Skeletal muscle tissue (tissue), 4 donors: ENCODE measurements around the gene UNG. TPM values are rescaled to one million over a fixed set of nuclear protein-coding genes. Genes with fewer than 3 reads are reported as not detected.

ENCODE experiments used
- H3K27ac ChIP-seq: one replicate; pipeline ENCODE4 v1.7.0; 2013; ENCODE audit warnings: mild to moderate bottlenecking, low read depth, low read length, inconsistent platforms
- H3K27me3 ChIP-seq, 3 donors: one replicate each; pipeline ENCODE4 v1.7.0; 2013; ENCODE audit warnings: low read length in 3 of 3; ENCODE audit not compliant: control insufficient read depth in 3 of 3, insufficient read depth in 3 of 3
- H3K36me3 ChIP-seq, 3 donors: one replicate each; pipeline ENCODE4 v1.7.0; 2013; ENCODE audit warnings: low read length in 3 of 3; ENCODE audit not compliant: control insufficient read depth in 3 of 3, insufficient read depth in 3 of 3
- H3K4me1 ChIP-seq, 3 donors: one replicate each; pipeline ENCODE4 v1.7.0; 2013; ENCODE audit warnings: low read length in 3 of 3, mild to moderate bottlenecking in 3 of 3; ENCODE audit not compliant: control insufficient read depth in 3 of 3, insufficient read depth in 3 of 3
- H3K4me3 ChIP-seq, 3 donors: one replicate each; pipeline ENCODE4 v1.7.0; 2013; ENCODE audit warnings: low read length in 3 of 3
- H3K9ac ChIP-seq, 3 donors: one replicate each; pipeline ENCODE4 v1.7.0; 2013; ENCODE audit warnings: low read length in 3 of 3, mild to moderate bottlenecking in 3 of 3, moderate library complexity in 2 of 3, low read depth in 1 of 3
- H3K9me3 ChIP-seq, 3 donors: one replicate each; pipeline ENCODE4 v1.7.0; 2013; ENCODE audit warnings: low read length in 3 of 3; ENCODE audit not compliant: control insufficient read depth in 3 of 3
- total RNA-seq: library from RNA; depleted of rRNA; stranded (reverse); fragments of >200 nt; gene quantifications from one replicate; pipeline ENCODE4 v1.2.3, GENCODE V29; 2014
- donor health status: Osteomylitis.

Gene UNG
- total RNA-seq, 1 donor from 2014 or later: 25.6 TPM

- H3K36me3 ChIP-seq: peaks cover 0 to 2% (median 0%) of the 10 kb centered on the region in 3 donors
- no peaks in the 10 kb centered on the region for H3K27me3 ChIP-seq
- peak within 1 kb of the TSS; percentile 91 for H3K27ac ChIP-seq
- peaks cover 45 to 71% (median 47%) of the 10 kb centered on the region in 3 donors for H3K4me1 ChIP-seq
- peak within 1 kb of the TSS; percentile 75 to 94 (median 86) for H3K9ac ChIP-seq
- H3K9me3 ChIP-seq: no peaks in the 10 kb centered on the region
- H3K4me3 ChIP-seq: peak within 1 kb of the TSS; percentile 56 to 78 (median 74)
These were observed 18.6 kb downstream of the UNG start, which contains the start of gene ACACB for GRCh38 chr12:109115758-109116610. ACACB (plus strand) TSS chr12:109116587; CDS start chr12:109139406, 22,819 bp downstream.

GRCh38 chr12:109116611-109116949 lies 19.2 kb downstream of the UNG start:
- H3K27ac ChIP-seq: peak overlapping the region; percentile 91
- no peaks in the 10 kb centered on the region for H3K27me3 ChIP-seq
- H3K4me3 ChIP-seq: peak overlapping the region; percentile 56 to 78 (median 74)
- H3K9me3 ChIP-seq: no peaks in the 10 kb centered on the region
- H3K9ac ChIP-seq: peak overlapping the region; percentile 75 to 94 (median 86)
- peaks cover 0 to 6% (median 5%) of the 10 kb centered on the region in 3 donors for H3K36me3 ChIP-seq
- H3K4me1 ChIP-seq: peaks cover 45 to 71% (median 51%) of the 10 kb centered on the region in 3 donors

DNA sequence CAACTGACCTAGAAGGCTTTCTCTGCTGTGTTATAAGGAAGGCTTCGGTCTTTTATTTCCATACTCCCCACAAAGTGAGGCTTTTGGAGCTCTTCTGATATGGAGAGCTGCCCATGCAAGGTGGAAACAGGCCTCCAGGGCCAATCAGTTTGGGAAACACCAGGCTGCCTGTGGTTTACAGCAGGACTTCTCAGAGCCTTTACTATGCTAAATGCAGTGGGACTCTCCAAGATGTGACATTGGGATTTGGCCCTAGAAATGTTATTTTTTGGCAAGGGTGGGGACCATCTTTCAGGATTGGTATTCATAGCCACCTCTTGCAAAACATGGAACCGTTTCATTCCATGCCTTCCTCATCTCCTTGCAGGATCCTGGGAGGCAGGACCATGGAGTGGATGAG lies 22.7 kb downstream of the UNG start:
- no peaks in the 10 kb centered on the region for H3K9me3 ChIP-seq
- H3K27ac ChIP-seq: no peak overlapping the region
- peaks cover 42 to 54% (median 45%) of the 10 kb centered on the region in 3 donors for H3K4me1 ChIP-seq
- H3K27me3 ChIP-seq: no peaks in the 10 kb centered on the region
- H3K9ac ChIP-seq: no peak overlapping the region
- H3K36me3 ChIP-seq: peaks cover 0 to 10% (median 9%) of the 10 kb centered on the region in 3 donors
- no peak overlapping the region for H3K4me3 ChIP-seq

DNA sequence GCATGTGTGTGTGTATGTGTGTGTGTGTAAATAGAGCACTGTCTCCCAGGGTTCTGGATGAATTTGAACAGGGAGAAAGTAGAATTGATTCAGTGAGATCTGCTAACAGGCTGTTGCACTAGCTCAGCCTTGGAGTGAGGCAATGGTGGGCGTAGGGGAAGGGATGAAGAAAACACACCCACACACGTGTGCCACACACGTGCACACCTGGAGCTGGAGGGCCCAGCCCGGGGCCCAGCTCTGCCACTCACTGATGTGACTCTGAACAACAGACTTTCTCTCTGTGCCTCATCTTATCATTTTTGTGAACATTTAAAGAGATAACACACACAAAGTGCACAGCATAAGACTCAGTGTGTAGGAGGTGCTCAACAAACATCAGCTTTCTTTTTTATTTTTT lies 23.2 kb downstream of the UNG start:
- Histone ChIP-seq H3K27me3 (no peaks in the 10 kb centered on the region), H3K4me3 (no peak overlapping the region), H3K9me3 (no peaks in the 10 kb centered on the region), H3K27ac (no peak overlapping the region), H3K36me3 (peaks cover 0 to 10% (median 9%) of the 10 kb centered on the region in 3 donors), H3K4me1 (peaks cover 42 to 54% (median 44%) of the 10 kb centered on the region in 3 donors), H3K9ac (peak overlapping the region in 1 of 3 donors; percentile 40)

DNA sequence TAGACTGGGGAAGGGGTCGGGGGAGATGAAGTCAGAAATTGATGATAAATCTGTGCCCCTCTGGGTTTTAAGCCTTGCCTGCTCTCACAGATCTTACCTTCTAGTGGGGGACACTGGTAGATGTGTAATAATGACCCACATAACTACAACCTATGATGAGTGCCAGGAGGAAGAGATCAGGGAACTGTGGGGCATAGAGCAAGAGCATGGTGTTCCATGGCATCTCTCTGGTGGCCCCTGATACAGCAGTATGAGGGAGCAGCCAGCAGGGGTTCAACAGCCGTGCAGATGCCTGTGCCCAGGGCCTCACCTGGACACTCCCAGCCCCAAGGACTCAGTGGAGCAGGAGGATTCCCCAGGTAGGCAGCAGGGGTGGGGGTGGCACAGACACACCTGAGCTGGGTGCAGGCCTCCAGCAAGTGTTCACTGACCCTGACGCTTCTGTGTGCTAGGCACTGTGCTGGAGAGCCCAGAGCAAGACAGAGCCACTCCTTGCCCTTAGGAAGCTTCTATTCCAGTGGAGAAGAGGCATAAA lies 24.0 kb downstream of the UNG start:
- Histone ChIP-seq H3K9me3 (no peaks in the 10 kb centered on the region), H3K27ac (no peak overlapping the region), H3K4me3 (no peak overlapping the region), H3K36me3 (peaks cover 0 to 15% (median 14%) of the 10 kb centered on the region in 3 donors), H3K27me3 (no peaks in the 10 kb centered on the region), H3K9ac (no peak overlapping the region), H3K4me1 (peaks cover 38 to 54% (median 40%) of the 10 kb centered on the region in 3 donors)

DNA sequence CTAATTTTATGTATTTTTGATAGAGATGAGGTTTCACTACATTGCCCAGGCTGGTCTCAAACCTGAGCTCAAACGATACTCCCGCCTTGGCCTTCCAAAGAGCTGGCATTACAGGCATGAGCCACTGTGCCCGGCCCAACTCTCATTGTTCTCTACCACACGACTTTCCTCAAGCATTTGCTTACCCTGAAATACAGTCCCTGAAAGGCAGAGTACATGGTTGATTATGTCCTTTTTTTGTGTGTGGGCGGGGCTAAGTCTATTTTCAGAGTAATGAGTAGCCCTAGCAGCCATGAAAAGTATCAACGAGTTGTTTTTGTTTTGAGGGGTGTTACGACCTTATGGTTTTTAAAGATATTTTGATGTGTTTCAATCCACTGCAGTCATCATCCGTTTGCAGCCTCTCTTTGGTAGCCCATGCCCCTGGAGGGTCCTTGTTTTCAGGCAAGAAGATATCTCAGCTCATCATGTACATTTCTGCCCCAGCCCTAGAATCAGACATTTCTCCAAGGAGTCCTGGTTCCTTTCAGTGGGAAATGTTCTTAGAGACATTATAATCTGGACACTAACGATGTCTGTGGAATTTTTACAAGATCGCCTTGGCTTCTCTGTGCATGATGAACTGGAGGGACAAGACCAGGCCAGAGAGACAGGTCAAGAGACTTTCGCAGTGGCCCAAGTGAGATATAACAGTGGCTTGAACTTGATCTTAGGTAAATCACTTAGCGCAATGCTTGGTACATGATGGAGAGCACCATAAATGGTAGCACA lies 27.7 kb downstream of the UNG start:
- Histone ChIP-seq H3K9me3 (no peaks in the 10 kb centered on the region), H3K27me3 (no peaks in the 10 kb centered on the region), H3K36me3 (peaks cover 2 to 15% (median 11%) of the 10 kb centered on the region in 3 donors), H3K4me1 (peaks cover 35 to 64% (median 37%) of the 10 kb centered on the region in 3 donors), H3K27ac (peak overlapping the region; percentile 87), H3K9ac (peak overlapping the region in 1 of 3 donors; percentile 46), H3K4me3 (peak overlapping the region in 2 of 3 donors; percentile 28 to 42)

GRCh38 chr12:109125791-109126190 lies 28.4 kb downstream of the UNG start:
- Histone ChIP-seq H3K4me1 (peaks cover 38 to 64% (median 39%) of the 10 kb centered on the region in 3 donors), H3K4me3 (no peak overlapping the region), H3K9me3 (no peaks in the 10 kb centered on the region), H3K9ac (no peak overlapping the region), H3K27me3 (no peaks in the 10 kb centered on the region), H3K27ac (peak overlapping the region; percentile 87), H3K36me3 (peaks cover 2 to 15% (median 11%) of the 10 kb centered on the region in 3 donors)

DNA sequence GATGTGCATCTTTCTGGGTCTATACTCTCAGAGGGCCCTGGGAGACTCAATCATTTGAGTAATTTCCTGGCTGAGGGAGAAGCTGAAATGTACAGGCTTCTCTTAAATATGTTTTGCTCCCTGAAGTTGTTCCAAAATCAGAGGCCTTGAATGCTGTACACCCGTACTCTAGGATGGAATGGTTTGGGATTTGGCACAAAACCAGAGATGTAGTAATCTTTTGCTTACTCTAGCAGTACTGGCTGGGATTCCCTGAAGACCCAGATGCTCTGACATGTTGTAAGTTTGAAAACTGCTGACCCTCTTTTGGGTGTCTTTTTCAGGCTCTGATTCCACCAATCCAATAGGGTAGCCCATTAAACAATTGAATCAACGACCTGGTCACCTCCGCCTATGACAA lies 29.4 kb downstream of the UNG start:
- H3K9me3 ChIP-seq: no peaks in the 10 kb centered on the region
- no peak overlapping the region for H3K9ac ChIP-seq
- H3K27me3 ChIP-seq: no peaks in the 10 kb centered on the region
- H3K4me1 ChIP-seq: peaks cover 40 to 66% (median 42%) of the 10 kb centered on the region in 3 donors
- H3K4me3 ChIP-seq: no peak overlapping the region
- no peak overlapping the region for H3K27ac ChIP-seq
- peaks cover 2 to 8% (median 6%) of the 10 kb centered on the region in 3 donors for H3K36me3 ChIP-seq

GRCh38 chr12:109127533-109128242 lies 30.3 kb downstream of the UNG start:
- no peak overlapping the region for H3K9ac ChIP-seq
- no peak overlapping the region for H3K4me3 ChIP-seq
- H3K27me3 ChIP-seq: no peaks in the 10 kb centered on the region
- H3K36me3 ChIP-seq: peaks cover 2 to 6% (median 3%) of the 10 kb centered on the region in 3 donors
- no peaks in the 10 kb centered on the region for H3K9me3 ChIP-seq
- H3K27ac ChIP-seq: no peak overlapping the region
- H3K4me1 ChIP-seq: peaks cover 45 to 70% (median 47%) of the 10 kb centered on the region in 3 donors
